ENCODE measurements around the gene PPM1E.

The PPM1E gene

GRCh38 chr17:58873926-58874325, 118.3 kb downstream of the PPM1E start:
- no peak overlapping the region for H3K4me3 ChIP-seq (ENCODE audit: low read depth, low read length)
- no peak for TF ChIP-seq CTCF (IDR thresholded peaks at IDR 0.05; ENCODE audit: control insufficient read depth, extremely low read depth, insufficient read depth)
- DNase-seq (ENCODE audit: low read depth) = no peak

GRCh38 chr17:58875261-58875660, 119.6 kb downstream of the PPM1E start:
- DNase-seq (ENCODE audit: low read depth) = no peak
- H3K4me3 ChIP-seq (ENCODE audit: low read depth, low read length) = no peak overlapping the region
- TF ChIP-seq CTCF (IDR thresholded peaks at IDR 0.05; ENCODE audit: control insufficient read depth, extremely low read depth, insufficient read depth) = no peak

- TF ChIP-seq CTCF (IDR thresholded peaks at IDR 0.05; ENCODE audit: control insufficient read depth, extremely low read depth, insufficient read depth) = no peak
- DNase-seq (ENCODE audit: low read depth) = no peak
- no peak overlapping the region for H3K4me3 ChIP-seq (ENCODE audit: low read depth, low read length)
These were observed 128.5 kb downstream of the PPM1E start for GRCh38 chr17:58884161-58884560.

GRCh38 chr17:58886514-58886913, 130.9 kb downstream of the PPM1E start:
- TF ChIP-seq CTCF (IDR thresholded peaks at IDR 0.05; ENCODE audit: control insufficient read depth, extremely low read depth, insufficient read depth) = no peak
- no peak for DNase-seq (ENCODE audit: low read depth)

GRCh38 chr17:58889928-58890327, 134.3 kb downstream of the PPM1E start:
- no peak overlapping the region for H3K4me3 ChIP-seq (ENCODE audit: low read depth, low read length)
- no peak for DNase-seq (ENCODE audit: low read depth)
- TF ChIP-seq CTCF (IDR thresholded peaks at IDR 0.05; ENCODE audit: control insufficient read depth, extremely low read depth, insufficient read depth) = no peak

More at GRCh38 chr17:58886514-58886913, 130.9 kb downstream of the PPM1E start:
- no peak overlapping the region for H3K4me3 ChIP-seq (ENCODE audit: low read depth, low read length)

GRCh38 chr17:58899191-58899590, 143.5 kb downstream of the PPM1E start:
- TF ChIP-seq CTCF (IDR thresholded peaks at IDR 0.05; ENCODE audit: control insufficient read depth, extremely low read depth, insufficient read depth) = no peak
- DNase-seq (ENCODE audit: low read depth) = no peak
- no peak overlapping the region for H3K4me3 ChIP-seq (ENCODE audit: low read depth, low read length)

GRCh38 chr17:58902322-58902721, 146.7 kb downstream of the PPM1E start:
- no peak for DNase-seq (ENCODE audit: low read depth)
- H3K4me3 ChIP-seq (ENCODE audit: low read depth, low read length) = no peak overlapping the region
- no peak for TF ChIP-seq CTCF (IDR thresholded peaks at IDR 0.05; ENCODE audit: control insufficient read depth, extremely low read depth, insufficient read depth)

Data from LNCaP clone FGC (cell line).